ENCODE results near the gene PCCB. TPM values are rescaled to one million over a fixed set of nuclear protein-coding genes. Genes with fewer than 3 reads are reported as not detected.

Gene PCCB
- total RNA-seq, 2 donors from 2014 or later = 14.5 to 26.4 TPM

DNA sequence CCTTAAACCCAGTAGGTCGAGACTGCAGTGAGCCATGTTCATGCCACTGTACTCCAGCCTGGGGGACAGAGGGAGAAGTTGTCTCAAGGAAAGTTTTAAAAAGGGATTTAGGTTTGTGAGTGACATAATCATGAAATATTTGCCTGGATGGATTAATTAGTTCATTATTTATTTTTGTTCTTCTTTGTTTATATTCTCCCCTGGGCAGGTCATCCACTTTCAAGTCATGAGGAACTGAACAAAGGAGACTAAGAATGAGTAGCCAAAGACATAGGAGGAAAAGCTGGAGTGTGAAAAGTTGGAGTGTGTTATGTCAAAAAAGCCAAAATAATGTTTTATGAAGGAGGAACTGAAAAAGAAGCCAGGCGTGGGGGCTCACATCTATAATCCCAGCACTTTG, 17.7 kb upstream of the PCCB start:
- Histone ChIP-seq H3K27me3 (no peaks in the 10 kb centered on the region), H3K4me1 (no peaks in the 10 kb centered on the region), H3K36me3 (replicated peaks in 1 of 2; ENCODE audit: insufficient read depth in 1 of 2, low read depth in 2 of 2) (no peaks in the 10 kb centered on the region), H3K4me3 (no peak overlapping the region), H3K9me3 (no peaks in the 10 kb centered on the region), H3K27ac (no peak overlapping the region)
- no peak for ATAC-seq
- intact Hi-C loops (cut with DNase I) = no loop called here
- TF ChIP-seq CTCF (IDR thresholded peaks at IDR 0.05) (no peak), POLR2A (IDR thresholded peaks at IDR 0.05) (no peak)
- 77 to 84% methylated on average over 2 of the region's 2 CpGs for WGBS, 2 donors
- no peak for DNase-seq

DNA sequence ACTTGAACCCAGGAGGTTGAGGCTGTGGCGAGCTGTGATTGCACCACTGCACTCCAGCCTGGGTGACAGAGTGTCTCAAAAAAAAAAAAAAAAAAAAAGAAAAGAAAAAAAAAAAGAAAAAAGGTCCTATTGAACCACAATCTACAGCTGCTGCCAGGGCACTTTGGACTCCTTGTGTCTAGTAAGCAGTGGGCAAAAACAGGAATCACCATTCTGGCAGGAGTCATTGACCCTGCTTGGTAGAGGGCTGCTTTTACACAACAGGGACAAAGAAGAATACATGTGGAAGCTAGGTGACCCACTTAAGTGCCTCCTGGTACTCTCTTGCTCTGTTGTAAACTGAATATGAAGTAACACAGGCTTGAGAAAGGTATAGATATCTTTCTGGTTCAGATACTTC, 14.6 kb upstream of the PCCB start:
- TF ChIP-seq CTCF (IDR thresholded peaks at IDR 0.05) = no peak
- no peak for TF ChIP-seq POLR2A (IDR thresholded peaks at IDR 0.05)
- ATAC-seq (no peak), DNase-seq (no peak)
- intact Hi-C loops (cut with DNase I) = no loop called here
- Histone ChIP-seq H3K4me1 (no peaks in the 10 kb centered on the region), H3K27me3 (no peaks in the 10 kb centered on the region), H3K4me3 (no peak overlapping the region), H3K9me3 (no peaks in the 10 kb centered on the region), H3K27ac (no peak overlapping the region), H3K36me3 (replicated peaks in 1 of 2; ENCODE audit: insufficient read depth in 1 of 2, low read depth in 2 of 2) (no peaks in the 10 kb centered on the region)
- WGBS, 2 donors = 92 to 100% methylated on average over 1 of the region's 1 CpG

- no peak overlapping the region for H3K4me3 ChIP-seq
- H3K36me3 ChIP-seq (replicated peaks in 1 of 2; ENCODE audit: insufficient read depth in 1 of 2, low read depth in 2 of 2) = no peaks in the 10 kb centered on the region
- no peak for TF ChIP-seq CTCF (IDR thresholded peaks at IDR 0.05)
- TF ChIP-seq POLR2A (IDR thresholded peaks at IDR 0.05) = no peak
- H3K4me1 ChIP-seq = no peaks in the 10 kb centered on the region
- no peaks in the 10 kb centered on the region for H3K9me3 ChIP-seq
- whole genome bisulfite sequencing, 2 donors = 75 to 85% methylated on average over 2 of the region's 2 CpGs
- ATAC-seq (no peak), DNase-seq (no peak)
- intact Hi-C loops (cut with DNase I) = no loop called here
- H3K27ac ChIP-seq = no peak overlapping the region
- no peaks in the 10 kb centered on the region for H3K27me3 ChIP-seq
Measured at GRCh38 chr3:136236109-136236508, 14.0 kb upstream of the PCCB start.

DNA sequence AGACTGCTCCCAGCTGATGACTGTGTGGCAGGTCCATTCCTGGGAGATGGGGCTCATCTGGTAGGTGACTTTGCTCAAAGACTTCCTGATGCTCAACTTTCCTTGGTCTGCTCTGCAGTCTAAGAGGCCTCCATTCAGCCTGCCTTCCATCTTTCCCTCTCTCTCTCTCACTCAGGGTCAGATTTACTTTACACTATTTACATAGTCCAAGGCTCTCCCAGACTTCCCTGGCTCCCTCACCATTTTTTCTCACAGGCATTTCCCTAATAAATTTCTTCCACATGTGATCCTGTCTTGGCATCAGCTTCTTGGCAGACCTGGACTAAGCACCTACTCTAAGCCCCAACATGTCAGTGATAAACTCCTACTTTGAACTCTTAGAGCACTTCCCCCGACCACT, 13.0 kb upstream of the PCCB start:
- peak in 1 of 4 donors; percentile 10 for DNase-seq
- H3K27ac ChIP-seq = no peak overlapping the region
- no peaks in the 10 kb centered on the region for H3K9me3 ChIP-seq
- H3K27me3 ChIP-seq = no peaks in the 10 kb centered on the region
- TF ChIP-seq POLR2A (IDR thresholded peaks at IDR 0.05) (no peak), CTCF (IDR thresholded peaks at IDR 0.05) (no peak)
- no peak for ATAC-seq
- 23 to 50% methylated on average over 1 of the region's 1 CpG for WGBS, 2 donors
- H3K4me3 ChIP-seq = no peak overlapping the region
- no peaks in the 10 kb centered on the region for H3K4me1 ChIP-seq
- intact Hi-C loops (cut with DNase I) = no loop called here
- no peaks in the 10 kb centered on the region for H3K36me3 ChIP-seq (replicated peaks in 1 of 2; ENCODE audit: insufficient read depth in 1 of 2, low read depth in 2 of 2)

GRCh38 chr3:136237961-136238649, 12.0 kb upstream of the PCCB start:
- Histone ChIP-seq H3K27ac (no peak overlapping the region), H3K36me3 (replicated peaks in 1 of 2; ENCODE audit: insufficient read depth in 1 of 2, low read depth in 2 of 2) (no peaks in the 10 kb centered on the region), H3K4me3 (no peak overlapping the region), H3K4me1 (no peaks in the 10 kb centered on the region), H3K27me3 (no peaks in the 10 kb centered on the region), H3K9me3 (no peaks in the 10 kb centered on the region)
- 86 to 90% methylated on average over 4 of the region's 4 CpGs for WGBS, 2 donors
- intact Hi-C loops (cut with DNase I) = no loop called here
- ATAC-seq (no peak), DNase-seq (no peak)
- no peak for TF ChIP-seq CTCF (IDR thresholded peaks at IDR 0.05)
- no peak for TF ChIP-seq POLR2A (IDR thresholded peaks at IDR 0.05)

Data from body of pancreas (tissue), 4 donors.